ENCODE measurements around the gene PPIL1.
"Not testable (repeated sequence)": the region's sequence is repeated elsewhere in the genome, so short reads cannot be mapped to it uniquely, and the experiment has no call there.

Gene PPIL1

GRCh38 chr6:36874443-36875249, at the start of gene PPIL1:
Gene PPIL1 (minus strand): TSS chr6:36874803. CDS start chr6:36874772, 31 bp downstream.
- peak; percentile 87 for DNase-seq

GRCh38 chr6:36924131-36924530, 49.5 kb upstream of the PPIL1 start:
- DNase-seq: no peak

- no peak for DNase-seq
Observed at GRCh38 chr6:36920546-36920945, 45.9 kb upstream of the PPIL1 start.

- DNase-seq: no peak
Observed at GRCh38 chr6:36920049-36920448, 45.4 kb upstream of the PPIL1 start.

- no peak for DNase-seq
Observed at GRCh38 chr6:36917541-36918193, 43.1 kb upstream of the PPIL1 start.

- DNase-seq: no peak
Observed at GRCh38 chr6:36916126-36916525, 41.5 kb upstream of the PPIL1 start.

- DNase-seq: no peak
Observed at GRCh38 chr6:36915599-36915998, 41.0 kb upstream of the PPIL1 start.

GRCh38 chr6:36914227-36914794, 39.7 kb upstream of the PPIL1 start:
- DNase-seq: peak; percentile 36

- DNase-seq: no peak
Observed at GRCh38 chr6:36913082-36913481, 38.5 kb upstream of the PPIL1 start.

- peak; percentile 70 for DNase-seq
Observed at GRCh38 chr6:36912586-36912985, 38.0 kb upstream of the PPIL1 start.

- peak; percentile 62 for DNase-seq
Observed at GRCh38 chr6:36912030-36912454, 37.4 kb upstream of the PPIL1 start.

GRCh38 chr6:36908747-36909146, 34.1 kb upstream of the PPIL1 start:
- DNase-seq: no peak

GRCh38 chr6:36907781-36908180, 33.2 kb upstream of the PPIL1 start:
- no peak for DNase-seq

- no peak for DNase-seq
Observed at GRCh38 chr6:36906539-36907325, 32.1 kb upstream of the PPIL1 start.

- DNase-seq: no peak
Observed at GRCh38 chr6:36904851-36905393, 30.3 kb upstream of the PPIL1 start.

GRCh38 chr6:36904114-36904513, 29.5 kb upstream of the PPIL1 start:
- no peak for DNase-seq

- no peak for DNase-seq
Observed at GRCh38 chr6:36897609-36898008, 23.0 kb upstream of the PPIL1 start.

- DNase-seq: no peak
Observed at GRCh38 chr6:36893976-36894932, 19.7 kb upstream of the PPIL1 start.

- not testable (repeated sequence) for DNase-seq
Observed at GRCh38 chr6:36891153-36891552, 16.6 kb upstream of the PPIL1 start.

GRCh38 chr6:36890112-36890663, 15.6 kb upstream of the PPIL1 start:
- DNase-seq: no peak

Measured in stimulated activated CD8-positive, alpha-beta memory T cell treated with anti-CD3 and anti-CD28 coated beads, Interleukin-4, amount 100 ng/mL, for 48 hours (primary cell).